GM18873 (cell line): ENCODE measurements around the gene SPRR2A.
"Not testable (repeated sequence)": the region's sequence is repeated elsewhere in the genome, so short reads cannot be mapped to it uniquely, and the experiment has no call there.

Source experiments
- ATAC-seq: cut with Tn5 transposase; IDR thresholded peaks from one replicate; pipeline ENCODE4 v1.9.1; 2021; ENCODE audit warnings: mild to moderate bottlenecking, moderate library complexity, moderate number of reproducible peaks; ENCODE audit not compliant: unreplicated experiment, low FRiP score

The SPRR2A gene

GRCh38 chr1:153057375-153057774, at the start of gene SPRR2A:
Gene SPRR2A (minus strand): TSS chr1:153057512. CDS start chr1:153056735, 777 bp downstream.
- no peak for ATAC-seq

GRCh38 chr1:153100245-153100644, 42.9 kb upstream of the SPRR2A start:
- no peak for ATAC-seq

- ATAC-seq, result no peak
Measured at GRCh38 chr1:153099461-153100045, 42.2 kb upstream of the SPRR2A start.

GRCh38 chr1:153095764-153096163, 38.5 kb upstream of the SPRR2A start:
- ATAC-seq, result no peak

GRCh38 chr1:153094426-153094825, 37.1 kb upstream of the SPRR2A start, which contains the start of gene SPRR2E:
Gene SPRR2E (minus strand): TSS chr1:153094526. CDS start chr1:153093751, 775 bp downstream.
- ATAC-seq, result no peak

GRCh38 chr1:153087652-153088051, 30.3 kb upstream of the SPRR2A start:
- ATAC-seq, result no peak

- no peak for ATAC-seq
Measured at GRCh38 chr1:153081736-153082135, 24.4 kb upstream of the SPRR2A start.

GRCh38 chr1:153072806-153073726, 15.8 kb upstream of the SPRR2A start:
- no peak for ATAC-seq

GRCh38 chr1:153071511-153071910, 14.2 kb upstream of the SPRR2A start, which contains the start of gene SPRR2B:
Gene SPRR2B (minus strand): TSS chr1:153071611. CDS start chr1:153070839, 772 bp downstream.
- ATAC-seq, result no peak

GRCh38 chr1:153070243-153070642, 12.9 kb upstream of the SPRR2A start:
- no peak for ATAC-seq

GRCh38 chr1:153058826-153059784, 1.8 kb upstream of the SPRR2A start:
- ATAC-seq, result no peak

GRCh38 chr1:153058154-153058553, 842 bp upstream of the SPRR2A start:
- ATAC-seq, result no peak

GRCh38 chr1:153056111-153056510, 1.2 kb downstream of the SPRR2A start:
- not testable (repeated sequence) for ATAC-seq

- no peak for ATAC-seq
Measured at GRCh38 chr1:153049211-153049610, 8.1 kb downstream of the SPRR2A start.

- no peak for ATAC-seq
Measured at GRCh38 chr1:153040950-153041631, 16.2 kb downstream of the SPRR2A start, which contains the start of gene SPRR2D. Gene SPRR2D (minus strand): TSS chr1:153041120. CDS start chr1:153040346, 774 bp downstream.

GRCh38 chr1:153035211-153035610, 22.1 kb downstream of the SPRR2A start:
- ATAC-seq, result no peak

GRCh38 chr1:153032677-153033308, 24.5 kb downstream of the SPRR2A start:
- no peak for ATAC-seq

GRCh38 chr1:153032073-153032472, 25.2 kb downstream of the SPRR2A start:
- no peak for ATAC-seq

- ATAC-seq, result no peak
Measured at GRCh38 chr1:153030895-153031294, 26.4 kb downstream of the SPRR2A start, which contains the start of gene SPRR1B. Gene SPRR1B (plus strand): TSS chr1:153031203. CDS start chr1:153032346, 1,143 bp downstream.
